PC-3 (cell line): ENCODE results near the gene CDIP1. TPM values are rescaled to one million over a fixed set of nuclear protein-coding genes. Genes with fewer than 3 reads are reported as not detected.

ENCODE experiments used
- ATAC-seq: fragments of 200-7000 bp; cut with Tn5 transposase; 2 replicates; pipeline ENCODE4 v1.9.1; 2020; ENCODE audit warnings: mild to moderate bottlenecking, moderate library complexity
- BruUV-seq: library from RNA; stranded (reverse); fragments of 400-500 nt; replicated peaks from 2 replicates; lab custom pipeline; 2021; lab: Mats Ljungman, UMichigan
- CTCF ChIA-PET: fragments of 300-600 bp; sonication (Branson Sonifier 250); formaldehyde crosslinking; loops from one replicate; lab custom pipeline; 2022; ENCODE audit warnings: antibody characterized with exemption; lab: Charles Lee
- POLR2A ChIA-PET: fragments of 300-600 bp; sonication (Branson Sonifier 250); formaldehyde crosslinking; loops from one replicate; lab custom pipeline; 2022; ENCODE audit warnings: antibody characterized with exemption; ENCODE audit not compliant: unreplicated experiment; lab: Charles Lee
- DNase-seq: peaks from one replicate; pipeline ENCODE4 v3.0.0-alpha.2; 2015
- H2AFZ ChIP-seq: fragments of 300-600 bp; sonication (generic); 2 replicates; pipeline ENCODE4 v1.6.0; 2016; ENCODE audit warnings: antibody characterized with exemption, low read length
- H3F3A ChIP-seq: fragments of 300-600 bp; sonication (generic); one replicate; pipeline ENCODE4 v1.6.0; 2017; ENCODE audit warnings: antibody characterized with exemption, low read length, control low read depth, mild to moderate bottlenecking; ENCODE audit not compliant: unreplicated experiment
- H3K27ac ChIP-seq: fragments of 300-600 bp; sonication (generic); 2 replicates; pipeline ENCODE4 v1.5.1; 2016; ENCODE audit warnings: mild to moderate bottlenecking, low read length
- H3K27me3 ChIP-seq: fragments of 300-600 bp; sonication (generic); 2 replicates; pipeline ENCODE4 v1.6.1; 2016; ENCODE audit warnings: low read length, mixed read lengths
- H3K36me3 ChIP-seq: fragments of 300-600 bp; sonication (generic); 2 replicates; pipeline ENCODE4 v1.6.1; 2016; ENCODE audit warnings: low read depth, mixed run types, low read length, mixed read lengths
- H3K4me1 ChIP-seq: fragments of 300-600 bp; sonication (generic); 2 replicates; pipeline ENCODE4 v1.5.1; 2016; ENCODE audit warnings: low read length; ENCODE audit not compliant: insufficient read depth
- H3K4me2 ChIP-seq: fragments of 300-600 bp; sonication (generic); 2 replicates; pipeline ENCODE4 v1.6.0; 2016; ENCODE audit warnings: low read length
- H3K4me3 ChIP-seq: fragments of 300-600 bp; sonication (generic); 2 replicates; pipeline ENCODE4 v1.5.1; 2016; ENCODE audit warnings: mild to moderate bottlenecking, low read length, mixed read lengths
- H3K79me2 ChIP-seq: fragments of 300-600 bp; sonication (generic); 2 replicates; pipeline ENCODE4 v1.6.1; 2017; ENCODE audit warnings: low read length, mixed read lengths
- H3K9ac ChIP-seq: fragments of 300-600 bp; sonication (generic); 2 replicates; pipeline ENCODE4 v1.6.0; 2016; ENCODE audit warnings: mild to moderate bottlenecking, low read length
- H3K9me2 ChIP-seq: fragments of 300-600 bp; sonication (generic); replicated peaks from 2 replicates; pipeline ENCODE4 v1.6.1; 2016; ENCODE audit warnings: mixed run types, low read length, mixed read lengths
- H3K9me3 ChIP-seq: fragments of 300-600 bp; sonication (generic); 2 replicates; pipeline ENCODE4 v1.6.1; 2016; ENCODE audit warnings: low read length, mixed read lengths
- H4K20me1 ChIP-seq: fragments of 300-600 bp; sonication (generic); 2 replicates; pipeline ENCODE4 v1.6.1; 2016; ENCODE audit warnings: low read length, mixed read lengths
- CTCF ChIP-seq: fragments of 300-600 bp; sonication (generic); conservative IDR thresholded peaks from 2 replicates; pipeline ENCODE4 v1.5.1; 2017; ENCODE audit warnings: antibody characterized with exemption, low read depth, mild to moderate bottlenecking, low read length
- EZH2 ChIP-seq: fragments of 300-600 bp; sonication (generic); IDR thresholded peaks from one replicate; pipeline ENCODE4 v1.6.1; 2017; ENCODE audit warnings: antibody characterized with exemption, mild to moderate bottlenecking, low read length; ENCODE audit not compliant: unreplicated experiment
- EZH2phosphoT487 ChIP-seq: fragments of 300-600 bp; sonication (generic); IDR thresholded peaks from 2 replicates; pipeline ENCODE4 v1.6.1; 2018; ENCODE audit warnings: mild to moderate bottlenecking, antibody characterized with exemption, low read length, borderline replicate concordance
- intact Hi-C: fragments of 100-400 bp; cut with micrococcal nuclease; formaldehyde crosslinking; loops from 2 replicates; pipeline ENCODE4 v1.9.0; 2023
- total RNA-seq: library from RNA; depleted of rRNA; stranded (reverse); fragments of >200 nt; gene quantifications from 2 replicates; pipeline ENCODE4 v1.2.3, GENCODE V29; 2014

The CDIP1 gene
- total RNA-seq, 1 experiment from 2014 or later = 8.7 TPM

- TF ChIP-seq EZH2 (no peak), EZH2phosphoT487 (no peak), CTCF (no peak)
- Histone ChIP-seq H3K27ac (no peak overlapping the region), H3K4me3 (peak overlapping the region; percentile 70), H2AFZ (peak overlapping the region; percentile 77), H3K27me3 (no peaks in the 10 kb centered on the region), H3K36me3 (no peaks in the 10 kb centered on the region), H3K79me2 (no peaks in the 10 kb centered on the region), H3K9me3 (peaks cover 6% of the 10 kb centered on the region; the same call in 1 of the 2 replicates), H3F3A (no peaks in the 10 kb centered on the region), H3K9me2 (no peaks in the 10 kb centered on the region), H3K4me2 (peak overlapping the region; percentile 87), H3K4me1 (no peaks in the 10 kb centered on the region), H3K9ac (peak overlapping the region; percentile 38; the same call in 1 of the 2 replicates), H4K20me1 (no peaks in the 10 kb centered on the region)
- ChIA-PET CTCF (no interaction called here), POLR2A (no interaction called here)
- no TSS peak for BruUV-seq
- intact Hi-C loops = no loop called here
- ATAC-seq (peak; percentile 45), DNase-seq (no peak)
Observed at GRCh38 chr16:4537376-4538343, 913 bp downstream of the CDIP1 start.

GRCh38 chr16:4536391-4537106, 2.0 kb downstream of the CDIP1 start:
- Histone ChIP-seq H3K9me3 (peaks cover 6% of the 10 kb centered on the region; the same call in 1 of the 2 replicates), H3K9ac (no peak overlapping the region), H3K27me3 (no peaks in the 10 kb centered on the region), H3K36me3 (no peaks in the 10 kb centered on the region), H4K20me1 (no peaks in the 10 kb centered on the region), H3K9me2 (no peaks in the 10 kb centered on the region), H3F3A (no peaks in the 10 kb centered on the region), H2AFZ (no peak overlapping the region), H3K79me2 (no peaks in the 10 kb centered on the region), H3K4me2 (no peak overlapping the region), H3K4me1 (no peaks in the 10 kb centered on the region), H3K4me3 (no peak overlapping the region), H3K27ac (no peak overlapping the region)
- intact Hi-C loops = no loop called here
- TSS peak; percentile 41 for BruUV-seq
- ATAC-seq (no peak), DNase-seq (no peak)
- ChIA-PET CTCF (no interaction called here), POLR2A (no interaction called here)
- TF ChIP-seq CTCF (no peak), EZH2phosphoT487 (no peak), EZH2 (no peak)
